ENCODE data around the gene ZNF487.
A peak's percentile ranks its signal among the peaks of the same experiment; 100 is the strongest.

Gene ZNF487

GRCh38 chr10:43408710-43409384 lies 28.1 kb upstream of the ZNF487 start, which contains the start of gene HNRNPF (continued):
- TF ChIP-seq ZNF280C (tag by site-specific recombination; IDR thresholded peaks at IDR 0.05), result no peak
- no peak for TF ChIP-seq ZNF274 (IDR thresholded peaks at IDR 0.05; ENCODE audit: low read length)
- TF ChIP-seq ZNF274 (tag by site-specific recombination; IDR thresholded peaks at IDR 0.05; ENCODE audit: borderline replicate concordance), result no peak
- no peak for TF ChIP-seq ZNF777 (tag by site-specific recombination; IDR thresholded peaks at IDR 0.05; ENCODE audit: borderline replicate concordance)
- no peak for TF ChIP-seq ZNF18 (tag by site-specific recombination; IDR thresholded peaks at IDR 0.05)
- TF ChIP-seq ZBTB20 (tag by site-specific recombination; IDR thresholded peaks at IDR 0.05), result peak; percentile 77; the same call in 1 of the 2 replicates
- TF ChIP-seq ZNF792 (tag by site-specific recombination; IDR thresholded peaks at IDR 0.05), result no peak
- TF ChIP-seq ZBTB48 (tag by site-specific recombination; IDR thresholded peaks at IDR 0.05), result 0 out of 2 replicates have a peak, but pooled peaks have one; percentile 41
- TF ChIP-seq BCL11B (tag by site-specific recombination; IDR thresholded peaks at IDR 0.05; ENCODE audit: low read depth), result no peak; the same call in 1 of the 2 replicates
- TF ChIP-seq ZNF10 (tag by site-specific recombination; IDR thresholded peaks at IDR 0.05), result 0 out of 2 replicates have a peak, but pooled peaks have one; percentile 10
- TF ChIP-seq ZFP37 (tag by site-specific recombination; IDR thresholded peaks at IDR 0.05), result peak; percentile 77; the same call in 1 of the 2 replicates
- TF ChIP-seq ZBTB10 (tag by site-specific recombination; IDR thresholded peaks at IDR 0.05), result peak; percentile 85
- TF ChIP-seq ZNF548 (tag by site-specific recombination; IDR thresholded peaks at IDR 0.05), result no peak
- TF ChIP-seq ZNF354C (tag by site-specific recombination; IDR thresholded peaks at IDR 0.05; ENCODE audit: borderline replicate concordance, low read depth), result no peak
- TF ChIP-seq GFI1B (tag by site-specific recombination; IDR thresholded peaks at IDR 0.05), result no peak
- TF ChIP-seq ZNF776 (tag by site-specific recombination; IDR thresholded peaks at IDR 0.05; ENCODE audit: borderline replicate concordance), result no peak
- no peak for TF ChIP-seq ZNF626 (tag by site-specific recombination; IDR thresholded peaks at IDR 0.05)
- TF ChIP-seq ZNF302 (tag by site-specific recombination; IDR thresholded peaks at IDR 0.05; ENCODE audit: low read depth), result no peak
- peak; percentile 65; the same call in 1 of the 2 replicates for TF ChIP-seq ZNF76 (tag by site-specific recombination; IDR thresholded peaks at IDR 0.05; ENCODE audit: borderline replicate concordance, low read depth)
- TF ChIP-seq ZNF366 (tag by site-specific recombination; conservative IDR thresholded peaks at IDR 0.05), result no peak
- TF ChIP-seq ZNF600 (tag by site-specific recombination; IDR thresholded peaks at IDR 0.05), result peak; percentile 79
- TF ChIP-seq ZNF37A (tag by site-specific recombination; IDR thresholded peaks at IDR 0.05), result no peak
- no peak for TF ChIP-seq ZNF488 (tag by site-specific recombination; IDR thresholded peaks at IDR 0.05)
- peak; percentile 59; the same call in 1 of the 2 replicates for TF ChIP-seq ZBTB7A (tag by site-specific recombination; IDR thresholded peaks at IDR 0.05; ENCODE audit: low read depth)
- TF ChIP-seq ZNF335 (tag by site-specific recombination; conservative IDR thresholded peaks at IDR 0.05), result peak; percentile 90
- peak; percentile 18; the same call in 1 of the 2 replicates for TF ChIP-seq ZNF596 (tag by site-specific recombination; IDR thresholded peaks at IDR 0.05)
- peak; percentile 75; the same call in 1 of the 2 replicates for TF ChIP-seq ZNF580 (tag by site-specific recombination; IDR thresholded peaks at IDR 0.05)
- no peak for TF ChIP-seq ZNF791 (tag by site-specific recombination; IDR thresholded peaks at IDR 0.05)
- no peak for TF ChIP-seq ZNF510 (tag by site-specific recombination; IDR thresholded peaks at IDR 0.05; ENCODE audit: insufficient replicate concordance)
- no peak for TF ChIP-seq SCRT1 (tag by site-specific recombination; IDR thresholded peaks at IDR 0.05; ENCODE audit: borderline replicate concordance)
- TF ChIP-seq ZNF221 (tag by site-specific recombination; IDR thresholded peaks at IDR 0.05; ENCODE audit: borderline replicate concordance), result no peak

Measured in HEK293 (cell line).